NCI-H128 (cell line): Measurements from ENCODE around the gene EPC1.
"Not testable (repeated sequence)": the region's sequence is repeated elsewhere in the genome, so short reads cannot be mapped to it uniquely, and the experiment has no call there.

Source experiments
- DNase-seq: peaks from one replicate; lab custom pipeline; 2025; ENCODE audit not compliant: unreplicated experiment; lab: John Stamatoyannopoulos, UW

Gene EPC1

GRCh38 chr10:32298075-32298812, 48.7 kb downstream of the EPC1 start:
- DNase-seq, result no peak

GRCh38 chr10:32295027-32295426, 51.9 kb downstream of the EPC1 start:
- DNase-seq, result no peak

GRCh38 chr10:32293581-32293980, 53.4 kb downstream of the EPC1 start:
- no peak for DNase-seq

- DNase-seq, result no peak
These were observed 67.2 kb downstream of the EPC1 start for GRCh38 chr10:32279795-32280194.

GRCh38 chr10:32273336-32273735, 73.6 kb downstream of the EPC1 start:
- DNase-seq, result no peak

GRCh38 chr10:32271617-32272016, 75.3 kb downstream of the EPC1 start:
- DNase-seq, result no peak

GRCh38 chr10:32269343-32270100, 77.4 kb downstream of the EPC1 start:
- no peak for DNase-seq

- DNase-seq, result no peak
These were observed 78.2 kb downstream of the EPC1 start for GRCh38 chr10:32268788-32269187.

- no peak for DNase-seq
These were observed 80.0 kb downstream of the EPC1 start for GRCh38 chr10:32266979-32267378.

- DNase-seq, result no peak
These were observed 80.4 kb downstream of the EPC1 start for GRCh38 chr10:32266566-32266965.

GRCh38 chr10:32265756-32266155, 81.2 kb downstream of the EPC1 start:
- no peak for DNase-seq

GRCh38 chr10:32263300-32263699, 83.7 kb downstream of the EPC1 start:
- DNase-seq, result no peak

GRCh38 chr10:32259551-32259950, 87.4 kb downstream of the EPC1 start:
- DNase-seq, result no peak

GRCh38 chr10:32256613-32257437, 90.1 kb downstream of the EPC1 start:
- DNase-seq, result no peak

- no peak for DNase-seq
These were observed 93.1 kb downstream of the EPC1 start for GRCh38 chr10:32253821-32254220.

- no peak for DNase-seq
These were observed 93.7 kb downstream of the EPC1 start for GRCh38 chr10:32253276-32253675.

- DNase-seq, result not testable (repeated sequence)
These were observed 96.5 kb downstream of the EPC1 start for GRCh38 chr10:32250489-32250888.

GRCh38 chr10:32246685-32247084, 100.3 kb downstream of the EPC1 start:
- no peak for DNase-seq

GRCh38 chr10:32245760-32246159, 101.2 kb downstream of the EPC1 start:
- DNase-seq, result no peak

- DNase-seq, result no peak
These were observed 102.3 kb downstream of the EPC1 start for GRCh38 chr10:32244421-32245207.

- no peak for DNase-seq
These were observed 102.9 kb downstream of the EPC1 start for GRCh38 chr10:32244011-32244410.
